ENCODE data around the gene L3MBTL1. TPM values are rescaled to one million over a fixed set of nuclear protein-coding genes. Genes with fewer than 3 reads are reported as not detected.

L3MBTL1 gene
- total RNA-seq, 1 donor from 2014 or later: 8.9 TPM

GRCh38 chr20:43542161-43542560 is 34.7 kb downstream of the L3MBTL1 start:
- no peak overlapping the region for H3K4me3 Mint-ChIP-seq
- intact Hi-C loops (cut with micrococcal nuclease): no loop called here
- no peaks in the 10 kb centered on the region for H3K27me3 Mint-ChIP-seq (ENCODE audit: insufficient read depth)
- no peaks in the 10 kb centered on the region for H3K9me3 Mint-ChIP-seq
- no peaks in the 10 kb centered on the region for H3K36me3 Mint-ChIP-seq (ENCODE audit: low read depth)
- DNase-seq (ENCODE audit: low spot score): no peak
- H3K4me1 Mint-ChIP-seq (ENCODE audit: low read depth): no peaks in the 10 kb centered on the region
- no peak overlapping the region for H3K27ac Mint-ChIP-seq

GRCh38 chr20:43542674-43543073 is 35.2 kb downstream of the L3MBTL1 start:
- H3K36me3 Mint-ChIP-seq (ENCODE audit: low read depth): peaks cover 2% of the 10 kb centered on the region
- DNase-seq (ENCODE audit: low spot score): no peak
- no peaks in the 10 kb centered on the region for H3K27me3 Mint-ChIP-seq (ENCODE audit: insufficient read depth)
- H3K4me1 Mint-ChIP-seq (ENCODE audit: low read depth): no peaks in the 10 kb centered on the region
- H3K4me3 Mint-ChIP-seq: no peak overlapping the region
- intact Hi-C loops (cut with micrococcal nuclease): no loop called here
- peaks cover 4% of the 10 kb centered on the region for H3K9me3 Mint-ChIP-seq
- H3K27ac Mint-ChIP-seq: no peak overlapping the region

- Mint-ChIP-seq H3K36me3 (ENCODE audit: low read depth) (peaks cover 2% of the 10 kb centered on the region), H3K4me3 (no peak overlapping the region), H3K4me1 (ENCODE audit: low read depth) (no peaks in the 10 kb centered on the region), H3K27me3 (ENCODE audit: insufficient read depth) (no peaks in the 10 kb centered on the region), H3K9me3 (peaks cover 4% of the 10 kb centered on the region), H3K27ac (no peak overlapping the region)
- DNase-seq (ENCODE audit: low spot score): no peak
- intact Hi-C loops (cut with micrococcal nuclease): no loop called here
Measured at GRCh38 chr20:43543138-43543537, 35.6 kb downstream of the L3MBTL1 start.

GRCh38 chr20:43544501-43544900 is 37.0 kb downstream of the L3MBTL1 start:
- Mint-ChIP-seq H3K9me3 (peaks cover 4% of the 10 kb centered on the region), H3K36me3 (ENCODE audit: low read depth) (peaks cover 2% of the 10 kb centered on the region), H3K27ac (no peak overlapping the region), H3K4me1 (ENCODE audit: low read depth) (no peaks in the 10 kb centered on the region), H3K4me3 (no peak overlapping the region), H3K27me3 (ENCODE audit: insufficient read depth) (no peaks in the 10 kb centered on the region)
- intact Hi-C loops (cut with micrococcal nuclease): no loop called here
- DNase-seq (ENCODE audit: low spot score): no peak

GRCh38 chr20:43545837-43546578 is 38.5 kb downstream of the L3MBTL1 start:
- Mint-ChIP-seq H3K27ac (no peak overlapping the region), H3K4me3 (no peak overlapping the region), H3K9me3 (peaks cover 4% of the 10 kb centered on the region), H3K4me1 (ENCODE audit: low read depth) (no peaks in the 10 kb centered on the region), H3K27me3 (ENCODE audit: insufficient read depth) (no peaks in the 10 kb centered on the region), H3K36me3 (ENCODE audit: low read depth) (peaks cover 2% of the 10 kb centered on the region)
- intact Hi-C loops (cut with micrococcal nuclease): no loop called here
- no peak for DNase-seq (ENCODE audit: low spot score)

GRCh38 chr20:43548273-43548880 is 40.9 kb downstream of the L3MBTL1 start:
- no peaks in the 10 kb centered on the region for H3K27me3 Mint-ChIP-seq (ENCODE audit: insufficient read depth)
- no peak for DNase-seq (ENCODE audit: low spot score)
- peaks cover 2% of the 10 kb centered on the region for H3K36me3 Mint-ChIP-seq (ENCODE audit: low read depth)
- H3K9me3 Mint-ChIP-seq: peaks cover 4% of the 10 kb centered on the region
- H3K4me3 Mint-ChIP-seq: no peak overlapping the region
- H3K4me1 Mint-ChIP-seq (ENCODE audit: low read depth): no peaks in the 10 kb centered on the region
- no peak overlapping the region for H3K27ac Mint-ChIP-seq
- intact Hi-C loops (cut with micrococcal nuclease): no loop called here

GRCh38 chr20:43549416-43550065 is 42.0 kb downstream of the L3MBTL1 start:
- Mint-ChIP-seq H3K27ac (no peak overlapping the region), H3K36me3 (ENCODE audit: low read depth) (peaks cover 2% of the 10 kb centered on the region), H3K4me1 (ENCODE audit: low read depth) (no peaks in the 10 kb centered on the region), H3K4me3 (no peak overlapping the region), H3K9me3 (peaks cover 4% of the 10 kb centered on the region), H3K27me3 (ENCODE audit: insufficient read depth) (no peaks in the 10 kb centered on the region)
- no peak for DNase-seq (ENCODE audit: low spot score)
- intact Hi-C loops (cut with micrococcal nuclease): no loop called here

GRCh38 chr20:43550456-43550855 is 43.0 kb downstream of the L3MBTL1 start:
- no peak overlapping the region for H3K4me3 Mint-ChIP-seq
- H3K36me3 Mint-ChIP-seq (ENCODE audit: low read depth): peaks cover 2% of the 10 kb centered on the region
- intact Hi-C loops (cut with micrococcal nuclease): no loop called here
- H3K27ac Mint-ChIP-seq: no peak overlapping the region
- H3K4me1 Mint-ChIP-seq (ENCODE audit: low read depth): no peaks in the 10 kb centered on the region
- H3K27me3 Mint-ChIP-seq (ENCODE audit: insufficient read depth): peaks cover 2% of the 10 kb centered on the region
- no peak for DNase-seq (ENCODE audit: low spot score)
- H3K9me3 Mint-ChIP-seq: peaks cover 4% of the 10 kb centered on the region

- Mint-ChIP-seq H3K4me1 (ENCODE audit: low read depth) (no peaks in the 10 kb centered on the region), H3K9me3 (no peaks in the 10 kb centered on the region), H3K27ac (no peak overlapping the region), H3K27me3 (ENCODE audit: insufficient read depth) (peaks cover 4% of the 10 kb centered on the region), H3K36me3 (ENCODE audit: low read depth) (no peaks in the 10 kb centered on the region), H3K4me3 (no peak overlapping the region)
- DNase-seq (ENCODE audit: low spot score): no peak
- intact Hi-C loops (cut with micrococcal nuclease): no loop called here
Measured at GRCh38 chr20:43554369-43554768, 46.9 kb downstream of the L3MBTL1 start.

- peaks cover 4% of the 10 kb centered on the region for H3K27me3 Mint-ChIP-seq (ENCODE audit: insufficient read depth)
- no peaks in the 10 kb centered on the region for H3K9me3 Mint-ChIP-seq
- H3K4me3 Mint-ChIP-seq: no peak within 1 kb of the TSS
- DNase-seq (ENCODE audit: low spot score): no peak
- H3K36me3 Mint-ChIP-seq (ENCODE audit: low read depth): no peaks in the 10 kb centered on the region
- H3K4me1 Mint-ChIP-seq (ENCODE audit: low read depth): no peaks in the 10 kb centered on the region
- no peak within 1 kb of the TSS for H3K27ac Mint-ChIP-seq
- intact Hi-C loops (cut with micrococcal nuclease): no loop called here
Measured at GRCh38 chr20:43558412-43559146, 51.1 kb downstream of the L3MBTL1 start, which contains the start of gene SGK2. TSS of gene SGK2 (plus strand) at chr20:43559027. CDS start at chr20:43566496, 7,469 bp downstream.

GRCh38 chr20:43559147-43559987 is 51.9 kb downstream of the L3MBTL1 start:
- H3K36me3 Mint-ChIP-seq (ENCODE audit: low read depth): no peaks in the 10 kb centered on the region
- peaks cover 4% of the 10 kb centered on the region for H3K27me3 Mint-ChIP-seq (ENCODE audit: insufficient read depth)
- no peak overlapping the region for H3K27ac Mint-ChIP-seq
- no peaks in the 10 kb centered on the region for H3K9me3 Mint-ChIP-seq
- H3K4me1 Mint-ChIP-seq (ENCODE audit: low read depth): no peaks in the 10 kb centered on the region
- intact Hi-C loops (cut with micrococcal nuclease): no loop called here
- DNase-seq (ENCODE audit: low spot score): no peak
- H3K4me3 Mint-ChIP-seq: no peak overlapping the region

- Mint-ChIP-seq H3K9me3 (no peaks in the 10 kb centered on the region), H3K27me3 (ENCODE audit: insufficient read depth) (no peaks in the 10 kb centered on the region), H3K4me3 (no peak overlapping the region), H3K36me3 (ENCODE audit: low read depth) (no peaks in the 10 kb centered on the region), H3K27ac (no peak overlapping the region), H3K4me1 (ENCODE audit: low read depth) (no peaks in the 10 kb centered on the region)
- intact Hi-C loops (cut with micrococcal nuclease): no loop called here
- DNase-seq (ENCODE audit: low spot score): no peak
Measured at GRCh38 chr20:43560974-43561373, 53.5 kb downstream of the L3MBTL1 start.

All from activated T-helper 1 cell treated with anti-CD3 and anti-CD28 coated beads, Interleukin-12 subunit alpha, Interleukin-12 subunit beta, Interleukin-2, Interleukin-4 antibody, amounts not matched to agents 30 ng/mL and 10 ng/mL and 1 ng/mL, durations not matched to agents 14 hours and 24 hours and 36 hours (primary cell).